Measurements from ENCODE around the gene ERMN. TPM values are rescaled to one million over a fixed set of nuclear protein-coding genes. Genes with fewer than 3 reads are reported as not detected.
"Not testable (repeated sequence)": the region's sequence is repeated elsewhere in the genome, so short reads cannot be mapped to it uniquely, and the experiment has no call there.

Gene ERMN
- 0.04 TPM in 1 of 2 replicates, not detected in the other for total RNA-seq (2014; rRNA removed; shearing (Covaris generic))

DNA sequence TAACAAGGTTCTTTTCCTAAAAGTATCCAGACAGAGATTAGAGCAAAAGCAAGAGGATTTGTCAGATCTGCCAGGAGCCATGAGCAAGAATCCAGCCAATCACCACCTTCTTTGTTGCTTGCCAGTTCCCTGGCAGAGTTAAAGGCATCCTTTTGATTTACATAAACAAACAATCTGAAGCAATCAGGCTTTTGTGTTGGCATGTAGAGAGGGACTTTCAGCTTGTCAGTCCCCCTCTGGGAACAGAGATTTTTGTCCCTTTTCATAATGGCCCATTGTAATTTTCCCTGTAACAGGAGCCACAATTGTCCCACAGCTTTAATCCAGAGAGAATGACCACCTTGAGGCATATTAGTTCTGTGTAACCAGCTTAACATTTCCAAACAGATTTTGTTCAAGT lies at the start of gene ERMN:
Gene ERMN (minus strand): TSS at position 39 of the 400 bp plus-strand sequence. CDS start 182 bp downstream, outside the sequence.
- no peak for DNase-seq (ENCODE audit: low spot score)

- DNase-seq (ENCODE audit: low spot score), result no peak
Observed at GRCh38 chr2:157375384-157375783, 49.8 kb upstream of the ERMN start.

- DNase-seq (ENCODE audit: low spot score), result not testable (repeated sequence)
Observed at GRCh38 chr2:157368508-157368907, 42.9 kb upstream of the ERMN start.

DNA sequence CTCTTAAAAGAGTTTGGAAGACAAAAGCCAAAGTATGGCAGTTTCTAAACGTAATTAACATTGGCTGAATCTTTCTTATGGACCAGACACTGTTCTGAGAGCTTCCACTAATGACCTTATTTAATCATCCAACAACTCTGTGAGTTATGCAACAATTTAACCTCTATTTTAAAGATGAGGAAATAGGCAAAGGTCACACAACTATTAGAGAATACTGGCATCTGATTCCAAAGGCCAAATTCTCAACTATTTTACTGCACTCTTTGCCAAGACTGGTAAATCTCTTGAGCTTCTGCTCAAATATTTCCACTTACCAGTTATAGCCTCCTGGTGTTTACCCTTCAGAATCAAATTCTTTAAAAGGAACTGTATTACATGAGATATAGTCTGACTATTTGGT lies 42.1 kb upstream of the ERMN start:
- DNase-seq (ENCODE audit: low spot score), result no peak

GRCh38 chr2:157364257-157364974 lies 38.8 kb upstream of the ERMN start:
- no peak for DNase-seq (ENCODE audit: low spot score)

- no peak for DNase-seq (ENCODE audit: low spot score)
Observed at GRCh38 chr2:157363612-157364101, 38.0 kb upstream of the ERMN start.

DNA sequence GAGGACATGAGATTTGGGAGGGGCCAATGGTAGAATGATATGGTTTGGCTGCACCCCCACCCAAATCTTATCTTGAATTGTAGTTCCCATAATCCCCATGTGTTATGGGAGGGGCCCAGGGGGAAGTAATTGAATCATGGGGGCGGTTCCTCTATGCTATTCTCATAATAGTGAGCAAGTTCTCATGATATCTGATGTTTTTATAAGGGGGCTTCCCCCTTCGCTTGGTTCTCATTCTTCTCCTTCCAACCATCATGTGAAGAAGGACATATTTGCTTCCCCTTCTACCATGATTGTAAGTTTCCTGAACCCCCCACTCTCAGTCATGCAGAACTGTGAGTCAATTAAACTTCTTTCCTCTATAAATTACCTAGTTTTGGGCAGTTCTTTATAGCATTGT lies 37.0 kb upstream of the ERMN start:
- no peak for DNase-seq (ENCODE audit: low spot score)

DNA sequence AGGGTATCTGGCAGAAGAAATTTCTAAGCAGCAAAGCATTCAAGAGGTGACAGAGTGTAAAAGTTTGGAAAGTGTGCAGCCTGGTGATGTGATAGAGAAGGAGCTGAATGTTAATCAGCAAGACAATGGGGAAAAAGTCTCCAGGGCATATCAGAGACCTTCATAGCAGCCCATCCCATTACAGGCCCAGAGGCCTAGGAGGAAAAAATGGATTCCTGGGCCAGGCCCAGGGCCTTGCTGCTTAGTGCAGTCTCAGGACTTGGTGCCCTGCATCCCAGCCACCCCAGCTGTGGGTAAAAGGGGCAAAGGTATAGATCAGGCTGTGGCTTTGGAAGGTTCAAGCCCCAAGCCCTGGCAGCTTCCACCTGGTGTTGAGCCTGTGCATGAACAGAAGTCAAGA lies 35.9 kb upstream of the ERMN start:
- DNase-seq (ENCODE audit: low spot score), result no peak

DNA sequence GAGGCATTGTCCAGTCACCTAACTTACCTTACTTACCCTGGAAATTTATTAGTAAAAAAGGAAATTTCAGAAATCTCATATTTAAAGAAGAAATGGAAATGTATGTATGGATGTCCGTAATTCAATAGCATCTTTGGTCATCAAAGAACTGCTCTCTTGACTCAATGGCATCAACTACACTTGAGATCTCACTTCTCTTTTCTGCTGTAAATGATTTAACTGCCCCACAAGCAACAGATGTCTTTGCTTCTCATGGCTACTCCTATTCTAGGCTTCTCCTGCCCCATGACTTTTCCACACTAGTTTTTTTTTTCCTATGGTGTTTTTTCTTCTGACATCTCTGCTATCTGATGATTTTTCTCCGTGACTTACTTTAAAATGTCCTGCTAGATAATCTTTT lies 34.0 kb upstream of the ERMN start:
- DNase-seq (ENCODE audit: low spot score), result no peak

GRCh38 chr2:157355618-157356017 lies 30.0 kb upstream of the ERMN start:
- DNase-seq (ENCODE audit: low spot score), result no peak

DNA sequence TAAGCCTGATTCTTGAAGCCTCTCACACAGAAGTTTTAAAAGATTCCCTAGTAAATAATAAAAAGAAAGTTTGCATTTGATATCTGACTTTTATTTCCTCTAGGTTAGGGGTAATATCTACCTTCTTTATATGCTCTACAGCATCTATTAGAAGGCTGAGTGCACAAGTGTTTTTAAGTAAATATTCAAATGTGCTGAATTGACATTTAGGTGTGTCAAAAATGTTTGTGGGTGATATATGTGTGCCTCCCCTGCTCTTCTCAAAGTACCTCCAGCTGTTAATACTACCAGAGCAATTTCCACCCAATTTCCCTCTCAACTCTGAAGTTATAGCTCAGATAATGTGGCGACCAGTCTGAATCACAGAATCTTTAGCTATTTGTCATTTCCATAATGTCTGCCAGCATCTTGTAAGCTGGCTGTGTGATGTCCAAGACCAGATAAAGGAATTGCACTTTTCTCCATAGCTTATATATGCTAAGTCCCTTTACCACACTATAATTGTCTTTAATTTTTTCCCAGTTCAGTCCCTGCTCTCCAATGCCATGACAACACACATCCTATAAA lies 24.4 kb upstream of the ERMN start:
- DNase-seq (ENCODE audit: low spot score), result no peak

GRCh38 chr2:157348291-157348921 lies 22.8 kb upstream of the ERMN start:
- DNase-seq (ENCODE audit: low spot score), result no peak

- no peak for DNase-seq (ENCODE audit: low spot score)
Observed at GRCh38 chr2:157345647-157346389, 20.2 kb upstream of the ERMN start.

- DNase-seq (ENCODE audit: low spot score), result not testable (repeated sequence)
Observed at GRCh38 chr2:157341381-157341780, 15.8 kb upstream of the ERMN start.

DNA sequence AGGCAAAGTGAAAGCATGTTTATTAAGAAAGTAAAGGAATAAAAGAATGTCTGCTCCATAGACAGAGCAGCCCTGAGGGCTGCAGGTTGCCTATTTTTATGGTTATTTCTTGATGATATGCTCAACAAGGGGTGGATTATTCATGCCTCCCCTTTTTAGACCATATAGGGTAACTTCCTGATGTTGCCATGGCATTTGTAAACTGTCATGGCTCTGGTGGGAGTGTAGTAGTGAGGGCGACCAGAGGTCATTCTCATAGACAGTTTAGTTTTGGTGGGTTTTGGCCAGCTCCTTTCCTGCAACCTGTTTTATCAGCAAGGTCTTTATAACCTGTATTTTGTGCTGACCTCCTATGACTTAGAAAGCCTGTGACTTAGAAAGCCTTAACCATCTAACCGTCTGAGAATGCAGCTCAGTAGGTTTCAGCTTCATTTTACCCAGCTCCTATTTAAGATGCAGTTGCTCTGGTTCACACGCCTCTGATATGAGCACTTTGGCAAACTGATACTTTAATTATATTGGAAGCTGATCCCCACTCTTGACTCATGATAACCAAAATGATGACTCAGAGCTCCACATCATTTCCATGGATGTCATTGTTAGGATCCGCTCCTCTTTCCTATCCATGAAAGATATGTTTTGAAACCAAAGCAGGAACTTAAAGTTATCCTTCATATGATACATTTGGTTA lies 14.5 kb upstream of the ERMN start:
- DNase-seq (ENCODE audit: low spot score), result no peak

DNA sequence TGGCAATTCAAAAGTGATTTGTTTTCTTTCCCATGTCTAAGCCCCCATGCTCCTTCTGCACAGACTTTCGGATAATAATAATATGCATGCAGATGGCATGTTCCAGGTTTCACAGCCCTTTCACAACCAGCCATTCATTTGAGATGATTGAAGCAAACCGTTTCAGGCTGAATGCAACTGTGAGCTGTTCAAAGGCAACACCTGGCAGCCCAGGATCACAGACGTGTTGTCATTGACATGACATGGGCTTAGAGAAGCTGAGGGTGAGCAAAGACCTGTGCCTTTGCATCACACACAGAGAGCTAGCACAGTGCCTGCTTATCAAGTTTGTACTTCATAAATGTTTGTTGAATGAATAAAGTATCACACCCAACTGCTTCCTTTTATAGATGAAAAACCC lies 12.4 kb upstream of the ERMN start:
- DNase-seq (ENCODE audit: low spot score), result no peak

DNA sequence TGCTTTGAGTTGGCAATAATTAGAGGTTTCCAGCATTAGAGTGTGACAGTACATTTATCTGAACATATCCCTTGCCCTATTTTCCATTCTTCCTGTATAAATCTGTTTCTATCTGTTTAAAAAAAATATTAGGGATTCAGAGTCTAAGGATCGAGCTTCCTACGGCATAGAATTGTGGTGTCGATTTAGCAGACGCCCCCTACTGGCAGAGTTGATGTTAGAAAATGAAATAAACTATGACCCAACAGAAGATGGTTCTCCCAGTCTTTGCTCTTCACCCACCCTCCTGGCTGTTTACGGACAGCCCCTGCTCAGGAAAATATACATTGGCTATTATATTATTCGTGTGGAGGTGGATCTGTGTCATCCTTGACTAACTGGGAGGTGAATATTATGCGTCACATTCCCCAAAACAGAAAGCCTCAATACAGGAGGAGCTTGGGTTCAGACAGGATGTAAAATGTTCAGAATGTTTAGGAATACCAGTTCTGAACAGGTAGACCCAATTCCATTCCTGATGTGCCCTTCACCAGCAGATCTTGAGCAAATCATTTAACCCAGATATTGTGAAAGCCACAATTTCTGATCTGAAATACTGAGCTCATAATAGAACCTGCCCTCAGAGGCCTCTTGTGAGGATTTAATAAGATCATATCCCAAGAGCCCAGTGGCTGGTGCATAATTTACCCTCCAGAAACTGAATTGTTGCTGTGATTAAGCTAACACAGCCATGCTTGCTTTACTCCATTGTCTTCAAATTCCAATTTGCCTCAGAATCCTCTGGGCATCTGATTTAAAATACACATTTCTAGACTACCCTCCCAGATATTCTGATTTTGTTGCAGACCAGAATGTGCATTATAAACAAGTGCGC lies 10.8 kb upstream of the ERMN start:
- peak; percentile 23 for DNase-seq (ENCODE audit: low spot score)

- no peak for DNase-seq (ENCODE audit: low spot score)
Observed at GRCh38 chr2:157334797-157335196, 9.2 kb upstream of the ERMN start.

GRCh38 chr2:157334335-157334734 lies 8.7 kb upstream of the ERMN start:
- no peak for DNase-seq (ENCODE audit: low spot score)

DNA sequence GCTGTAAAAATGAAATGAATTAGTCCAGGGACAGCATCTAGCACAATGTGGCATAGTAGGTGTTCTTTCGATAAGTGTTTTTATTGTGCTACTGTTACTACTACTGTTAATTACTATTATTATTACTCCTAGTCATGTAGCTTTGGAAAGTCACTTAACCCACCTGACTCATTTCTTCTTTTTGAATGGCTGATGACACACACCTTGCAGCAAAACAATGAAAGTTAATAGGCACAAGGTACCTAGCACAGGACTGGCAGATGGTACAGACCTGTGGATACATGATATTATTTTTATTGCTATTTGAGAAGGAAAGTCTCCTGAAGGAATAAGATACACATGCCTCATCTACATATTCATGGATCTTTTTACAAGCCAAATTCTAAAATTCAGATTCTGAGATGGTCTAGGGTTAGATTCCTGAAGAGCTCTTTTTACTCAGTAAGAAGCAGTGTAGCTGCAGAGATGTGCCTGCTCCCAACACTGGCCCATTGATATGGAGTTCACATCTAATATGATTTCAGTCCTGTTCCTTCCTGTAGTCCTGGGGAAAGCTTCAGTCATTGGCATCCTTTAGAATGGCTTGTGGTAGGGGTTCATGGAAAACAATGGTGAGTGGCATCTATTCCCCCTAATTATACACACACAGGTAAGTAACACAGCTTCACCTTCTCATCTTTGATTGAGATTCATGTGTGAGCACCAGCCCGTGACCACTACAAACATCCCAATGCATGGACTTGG lies 7.9 kb upstream of the ERMN start:
- DNase-seq (ENCODE audit: low spot score), result no peak
